ENCODE data around the gene SKAP2.

The SKAP2 gene

GRCh38 chr7:26629696-26630095 lies 234.7 kb downstream of the SKAP2 start:
- no peak for DNase-seq

- DNase-seq = no peak
Observed at GRCh38 chr7:26627891-26628341, 236.5 kb downstream of the SKAP2 start.

GRCh38 chr7:26627221-26627620 lies 237.2 kb downstream of the SKAP2 start:
- no peak for DNase-seq

- no peak for DNase-seq
Observed at GRCh38 chr7:26626687-26627086, 237.7 kb downstream of the SKAP2 start.

GRCh38 chr7:26626156-26626555 lies 238.2 kb downstream of the SKAP2 start:
- DNase-seq = no peak

- no peak for DNase-seq
Observed at GRCh38 chr7:26625286-26625685, 239.1 kb downstream of the SKAP2 start.

GRCh38 chr7:26624839-26625238 lies 239.6 kb downstream of the SKAP2 start:
- no peak for DNase-seq

GRCh38 chr7:26624431-26624830 lies 240.0 kb downstream of the SKAP2 start:
- no peak for DNase-seq

- DNase-seq = no peak
Observed at GRCh38 chr7:26620352-26620751, 244.0 kb downstream of the SKAP2 start.

- DNase-seq = no peak
Observed at GRCh38 chr7:26619348-26619984, 244.9 kb downstream of the SKAP2 start.

- no peak for DNase-seq
Observed at GRCh38 chr7:26618898-26619297, 245.5 kb downstream of the SKAP2 start.

- no peak for DNase-seq
Observed at GRCh38 chr7:26618449-26618848, 245.9 kb downstream of the SKAP2 start.

Measured in activated CD4-positive, alpha-beta T cell treated with anti-CD3 and anti-CD28 coated beads, Interleukin-10, Interleukin-2, amounts not matched to agents 100 ng/mL and 50 ng/mL, durations not matched to agents 16 hours and 8 hours (primary cell).